AG10803 (cell line): ENCODE measurements around the gene COL4A1.

ENCODE experiments used
- DNase-seq: peaks from one replicate; pipeline ENCODE4 v3.0.0; 2010; ENCODE audit warnings: low read depth
- H3K4me3 ChIP-seq: 2 replicates; pipeline ENCODE4 v1.5.1; 2011; ENCODE audit warnings: mild to moderate bottlenecking, low read length, control low read depth
- TF ChIP-seq, protein P1 (sequence below): conservative IDR thresholded peaks from 2 replicates; pipeline ENCODE4 v1.5.1; 2011; ENCODE audit warnings: mild to moderate bottlenecking, low read length, control low read depth, inconsistent platforms

COL4A1 gene

DNA sequence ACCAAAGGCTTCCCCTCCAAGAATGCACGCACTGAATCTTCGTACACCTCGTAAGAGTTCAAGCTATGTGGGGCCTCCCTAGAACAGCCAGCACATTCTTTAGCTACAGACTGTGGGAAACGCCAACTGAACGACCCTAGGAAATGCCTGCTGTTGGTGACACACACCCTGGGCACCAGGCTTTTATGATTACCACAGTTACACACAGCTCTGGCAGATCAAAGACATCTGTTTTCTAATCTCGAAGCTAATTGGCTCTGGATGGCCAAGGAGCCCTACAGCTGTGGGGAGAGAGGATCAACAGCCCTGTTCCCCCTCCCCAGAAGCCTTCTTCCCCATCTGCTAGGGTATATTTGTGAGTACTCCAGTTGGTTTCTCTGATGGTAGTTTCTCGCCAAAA lies 123.0 kb downstream of the COL4A1 start:
- peak; percentile 25 for DNase-seq
- TF ChIP-seq, protein P1, sequence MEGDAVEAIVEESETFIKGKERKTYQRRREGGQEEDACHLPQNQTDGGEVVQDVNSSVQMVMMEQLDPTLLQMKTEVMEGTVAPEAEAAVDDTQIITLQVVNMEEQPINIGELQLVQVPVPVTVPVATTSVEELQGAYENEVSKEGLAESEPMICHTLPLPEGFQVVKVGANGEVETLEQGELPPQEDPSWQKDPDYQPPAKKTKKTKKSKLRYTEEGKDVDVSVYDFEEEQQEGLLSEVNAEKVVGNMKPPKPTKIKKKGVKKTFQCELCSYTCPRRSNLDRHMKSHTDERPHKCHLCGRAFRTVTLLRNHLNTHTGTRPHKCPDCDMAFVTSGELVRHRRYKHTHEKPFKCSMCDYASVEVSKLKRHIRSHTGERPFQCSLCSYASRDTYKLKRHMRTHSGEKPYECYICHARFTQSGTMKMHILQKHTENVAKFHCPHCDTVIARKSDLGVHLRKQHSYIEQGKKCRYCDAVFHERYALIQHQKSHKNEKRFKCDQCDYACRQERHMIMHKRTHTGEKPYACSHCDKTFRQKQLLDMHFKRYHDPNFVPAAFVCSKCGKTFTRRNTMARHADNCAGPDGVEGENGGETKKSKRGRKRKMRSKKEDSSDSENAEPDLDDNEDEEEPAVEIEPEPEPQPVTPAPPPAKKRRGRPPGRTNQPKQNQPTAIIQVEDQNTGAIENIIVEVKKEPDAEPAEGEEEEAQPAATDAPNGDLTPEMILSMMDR: no peak
- H3K4me3 ChIP-seq: no peak overlapping the region

DNA sequence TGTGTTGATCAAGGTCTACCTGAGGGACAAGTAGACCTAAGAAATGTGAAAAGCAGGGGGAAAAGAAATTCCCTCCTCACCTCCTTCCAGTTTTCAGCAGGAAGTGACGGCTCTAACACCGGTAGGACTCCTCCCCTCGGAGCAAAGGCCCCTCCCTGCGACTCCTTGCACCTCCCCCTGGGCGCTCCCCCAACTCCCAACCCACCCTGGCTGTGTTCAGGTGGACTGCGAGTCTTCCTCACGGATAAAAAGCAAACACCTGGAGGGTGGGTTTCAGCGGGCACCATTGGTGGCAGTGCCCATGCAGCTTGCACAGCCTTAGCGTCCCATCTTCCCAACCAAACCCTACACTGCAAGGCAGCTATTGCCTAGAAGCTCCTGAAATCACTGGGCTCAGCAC lies 124.5 kb downstream of the COL4A1 start:
- H3K4me3 ChIP-seq: no peak overlapping the region
- TF ChIP-seq, protein P1: no peak
- DNase-seq: no peak

DNA sequence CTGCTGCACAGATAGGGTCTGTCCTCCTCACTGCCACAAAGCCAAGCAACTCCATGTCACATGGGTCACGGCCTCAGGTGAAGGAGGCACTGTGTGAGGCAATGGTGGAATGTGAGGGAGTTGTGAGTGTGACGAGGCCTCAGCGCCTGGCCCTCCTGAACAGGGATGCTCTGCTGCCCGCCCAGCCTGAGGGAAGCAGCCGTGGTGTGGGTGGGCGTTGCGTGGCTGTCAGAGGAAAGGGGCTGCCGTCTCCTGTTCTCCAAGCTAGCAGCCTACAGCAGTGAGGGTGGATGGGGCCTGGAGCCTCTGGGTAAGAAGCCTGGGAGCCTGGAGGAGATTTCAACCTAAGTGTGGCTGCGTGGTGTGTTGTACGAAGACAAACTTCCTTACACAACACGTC lies 125.0 kb downstream of the COL4A1 start:
- no peak for DNase-seq
- no peak overlapping the region for H3K4me3 ChIP-seq
- TF ChIP-seq, protein P1: no peak

DNA sequence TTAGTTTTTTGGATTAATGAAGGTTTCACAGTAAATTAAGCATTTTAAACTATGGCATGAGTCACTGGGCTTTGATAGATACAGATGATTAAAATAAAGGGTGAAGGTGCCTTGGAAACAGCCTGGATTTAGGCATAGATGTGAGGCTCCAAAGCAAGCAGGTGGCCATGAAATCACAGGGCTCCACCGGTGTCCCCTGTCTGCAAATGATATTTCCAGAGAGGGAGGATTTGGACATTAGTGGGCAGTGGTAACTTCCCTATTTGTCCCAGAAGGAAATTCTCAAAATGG lies 127.2 kb downstream of the COL4A1 start:
- DNase-seq: no peak
- TF ChIP-seq, protein P1: no peak
- H3K4me3 ChIP-seq: no peak overlapping the region

DNA sequence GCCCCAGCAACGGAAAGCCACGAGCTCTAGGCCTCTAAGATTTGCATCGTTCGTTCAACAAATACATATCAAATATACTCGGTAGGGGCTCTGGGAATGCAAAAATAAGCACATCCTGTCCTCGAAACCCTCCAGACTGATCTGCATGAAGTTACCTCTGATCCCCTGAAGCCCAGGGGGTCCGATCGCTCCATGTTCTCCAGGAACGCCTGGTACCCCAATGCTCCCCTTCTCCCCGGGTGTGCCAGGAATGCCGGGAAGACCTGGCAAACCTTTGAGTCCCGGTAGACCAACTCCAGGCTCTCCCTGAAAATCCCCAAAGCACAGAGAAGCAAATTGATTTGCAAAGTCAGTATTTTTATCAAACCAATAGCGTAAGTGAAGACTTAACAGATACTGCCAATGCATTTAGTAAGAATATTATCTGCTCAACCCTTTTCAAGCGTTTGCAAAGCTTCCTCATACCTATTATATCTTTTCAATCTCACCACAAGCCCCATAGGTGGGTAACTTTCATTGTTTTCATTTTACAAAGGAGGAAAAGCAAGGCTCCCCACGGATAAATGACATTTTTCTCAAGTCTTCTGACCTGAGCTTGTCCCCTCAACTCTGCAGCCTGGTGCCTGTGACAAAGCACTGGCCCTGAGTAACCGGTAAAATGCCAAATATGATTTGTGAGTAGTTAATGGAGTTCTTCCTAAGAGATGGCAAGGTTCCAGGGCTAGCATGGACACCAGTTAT lies 127.7 kb downstream of the COL4A1 start:
- TF ChIP-seq, protein P1: no peak
- no peak overlapping the region for H3K4me3 ChIP-seq
- no peak for DNase-seq

DNA sequence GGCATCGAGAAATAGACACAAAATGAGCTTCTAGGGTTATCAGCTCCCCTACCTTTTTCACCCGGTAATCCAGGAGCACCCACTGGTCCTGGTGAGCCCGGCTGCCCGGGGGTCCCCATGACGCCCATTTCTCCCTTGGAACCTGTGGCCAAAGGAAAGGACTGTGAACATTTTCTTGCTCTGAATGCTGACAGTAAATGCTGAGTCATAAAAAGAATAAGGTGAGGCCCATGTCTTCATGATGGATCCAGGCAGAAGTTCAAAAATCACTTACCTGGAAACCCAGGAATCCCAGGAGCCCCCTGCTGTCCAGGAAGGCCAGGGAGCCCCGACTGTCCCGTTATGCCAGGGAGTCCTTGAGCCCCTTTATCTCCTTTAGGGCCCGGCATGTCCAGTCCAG lies 129.2 kb downstream of the COL4A1 start:
- H3K4me3 ChIP-seq: no peak overlapping the region
- TF ChIP-seq, protein P1: no peak
- no peak for DNase-seq

DNA sequence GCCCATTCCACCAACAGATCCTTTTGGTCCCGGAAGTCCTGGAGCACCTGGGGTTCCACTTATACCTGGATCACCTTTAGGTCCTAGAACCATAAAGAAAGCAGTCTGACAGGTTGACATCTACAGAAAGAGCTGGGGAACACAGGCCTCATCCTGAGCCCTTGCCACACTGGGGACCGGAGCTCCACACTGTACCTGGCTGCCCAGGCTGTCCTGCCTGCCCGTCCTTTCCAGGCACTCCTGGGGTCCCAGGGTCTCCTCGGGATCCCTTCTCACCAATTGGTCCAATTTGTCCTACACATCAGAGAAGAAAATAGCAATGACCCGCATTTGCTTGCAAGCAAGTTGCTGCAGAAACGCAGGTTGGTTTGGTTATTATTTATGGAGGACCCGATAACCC lies 130.5 kb downstream of the COL4A1 start:
- no peak for DNase-seq
- TF ChIP-seq, protein P1: no peak
- no peak overlapping the region for H3K4me3 ChIP-seq
